ENCODE measurements around the gene KRT14. TPM values are rescaled to one million over a fixed set of nuclear protein-coding genes. Genes with fewer than 3 reads are reported as not detected.
A peak's percentile ranks its signal among the peaks of the same experiment; 100 is the strongest.

The KRT14 gene
- total and polyA plus RNA-seq, 8 donors = 0.26 to 0.38 (median 0.29) TPM; not detected in 4

- H3K36me3 ChIP-seq = no peaks in the 10 kb centered on the region
- TF ChIP-seq CTCF (IDR thresholded peaks at IDR 0.05) = no peak
- intact Hi-C loops (cut with DNase I) = no loop called here
- H3K4me1 ChIP-seq = no peaks in the 10 kb centered on the region
- no peak for FAIRE-seq
- ATAC-seq = no peak
- H3K27me3 ChIP-seq = no peaks in the 10 kb centered on the region
- H3K9me3 ChIP-seq = no peaks in the 10 kb centered on the region
- DNase-seq = no peak
- H3K27ac ChIP-seq = no peak overlapping the region
- no peak overlapping the region for H3K4me3 ChIP-seq
- WGBS, 2 donors = 58 to 72% methylated on average over 9 of the region's 9 CpGs
These were observed 29.8 kb downstream of the KRT14 start for GRCh38 chr17:41556931-41557330.

GRCh38 chr17:41556306-41556705, 30.4 kb downstream of the KRT14 start:
- no peak for FAIRE-seq
- no peaks in the 10 kb centered on the region for H3K36me3 ChIP-seq
- no peak overlapping the region for H3K27ac ChIP-seq
- ATAC-seq = no peak
- intact Hi-C loops (cut with DNase I) = no loop called here
- no peak overlapping the region for H3K4me3 ChIP-seq
- no peaks in the 10 kb centered on the region for H3K4me1 ChIP-seq
- no peaks in the 10 kb centered on the region for H3K9me3 ChIP-seq
- no peaks in the 10 kb centered on the region for H3K27me3 ChIP-seq
- no peak for DNase-seq
- no peak for TF ChIP-seq CTCF (IDR thresholded peaks at IDR 0.05)
- WGBS, 2 donors = 48 to 66% methylated on average over 5 of the region's 5 CpGs

GRCh38 chr17:41555105-41555887, 31.4 kb downstream of the KRT14 start:
- ATAC-seq = peak in 2 of 4 donors; percentile 19 to 28
- intact Hi-C loops (cut with DNase I) = no loop called here

GRCh38 chr17:41553987-41554680, 32.6 kb downstream of the KRT14 start:
- intact Hi-C loops (cut with DNase I) = no loop called here
- H3K27ac ChIP-seq = no peak overlapping the region
- no peaks in the 10 kb centered on the region for H3K36me3 ChIP-seq
- FAIRE-seq = no peak
- H3K9me3 ChIP-seq = no peaks in the 10 kb centered on the region
- H3K27me3 ChIP-seq = no peaks in the 10 kb centered on the region
- DNase-seq = no peak
- WGBS, 2 donors = 69 to 84% methylated on average over 8 of the region's 8 CpGs
- no peak overlapping the region for H3K4me3 ChIP-seq
- peaks cover 0 to 4% (median 0%) of the 10 kb centered on the region in 3 donors for H3K4me1 ChIP-seq
- ATAC-seq = peak in 1 of 4 donors; percentile 53
- no peak for TF ChIP-seq CTCF (IDR thresholded peaks at IDR 0.05)

More at GRCh38 chr17:41555105-41555887, 31.4 kb downstream of the KRT14 start:
- FAIRE-seq = no peak
- DNase-seq = no peak
- Histone ChIP-seq H3K4me3 (no peak overlapping the region), H3K9me3 (no peaks in the 10 kb centered on the region), H3K27me3 (no peaks in the 10 kb centered on the region), H3K4me1 (no peaks in the 10 kb centered on the region), H3K27ac (no peak overlapping the region), H3K36me3 (no peaks in the 10 kb centered on the region)
- WGBS, 2 donors = 67 to 72% methylated on average over 5 of the region's 5 CpGs
- TF ChIP-seq CTCF (IDR thresholded peaks at IDR 0.05) = no peak

- Histone ChIP-seq H3K27ac (no peak overlapping the region), H3K9me3 (no peaks in the 10 kb centered on the region), H3K36me3 (no peaks in the 10 kb centered on the region), H3K4me1 (peaks cover 0 to 14% (median 7%) of the 10 kb centered on the region in 3 donors), H3K27me3 (no peaks in the 10 kb centered on the region), H3K4me3 (no peak overlapping the region)
- WGBS, 2 donors = 64 to 81% methylated on average over 4 of the region's 4 CpGs
- intact Hi-C loops (cut with DNase I) = no loop called here
- FAIRE-seq (no peak), DNase-seq (no peak), ATAC-seq (no peak)
- TF ChIP-seq CTCF (IDR thresholded peaks at IDR 0.05) = no peak
These were observed 33.5 kb downstream of the KRT14 start for GRCh38 chr17:41553176-41553575.

Data from pancreas (tissue), 10 donors.